H1 (cell line): ENCODE measurements around the gene MFSD2B. TPM values are rescaled to one million over a fixed set of nuclear protein-coding genes. Genes with fewer than 3 reads are reported as not detected.

Source experiments
- CTCF ChIA-PET: fragments of 300-600 bp; sonication (Branson Sonifier 250); formaldehyde crosslinking; loops from one replicate; lab custom pipeline; 2021; ENCODE audit not compliant: partially characterized antibody; lab: Charles Lee
- POLR2A ChIA-PET: fragments of 300-600 bp; sonication (Branson Sonifier 250); formaldehyde crosslinking; loops from one replicate; lab custom pipeline; 2021; ENCODE audit warnings: inconsistent platforms; ENCODE audit not compliant: partially characterized antibody; lab: Charles Lee
- DNase-seq, 2 experiments: peaks; one replicate each; pipeline versions ENCODE4 v3.0.0 to v3.0.0-alpha.2; 2010 to 2022; ENCODE audit warnings: low spot score in 2 of 2, low read depth in 1 of 2, mixed read lengths in 1 of 2
- FAIRE-seq: peaks from 2 replicates; lab custom pipeline; 2011; peaks lifted over from hg19 to GRCh38; lab: Jason Lieb, UNC
- H2AFZ ChIP-seq: 2 replicates; pipeline ENCODE4 v1.8.1; 2012; ENCODE audit warnings: low read length, inconsistent platforms
- H2AK5ac ChIP-seq: 2 replicates; pipeline ENCODE4 v1.6.1; 2013; ENCODE audit warnings: low read depth, low read length
- H2BK120ac ChIP-seq: replicated peaks from 2 replicates; pipeline ENCODE3; 2013; ENCODE audit warnings: low read depth, low read length, inconsistent platforms
- H2BK12ac ChIP-seq: 2 replicates; pipeline ENCODE4 v1.6.1; 2013; ENCODE audit warnings: low read depth, low read length
- H2BK15ac ChIP-seq: 2 replicates; pipeline ENCODE4 v1.6.1; 2013; ENCODE audit warnings: low read length
- H2BK20ac ChIP-seq: 2 replicates; pipeline ENCODE4 v1.6.1; 2013; ENCODE audit warnings: low read length
- H2BK5ac ChIP-seq: 2 replicates; pipeline ENCODE4 v1.6.1; 2013; ENCODE audit warnings: low read depth, low read length
- H3K14ac ChIP-seq: 2 replicates; pipeline ENCODE4 v1.6.1; 2013; ENCODE audit warnings: inconsistent platforms; ENCODE audit not compliant: insufficient read length
- H3K18ac ChIP-seq: 2 replicates; pipeline ENCODE4 v1.6.1; 2013; ENCODE audit warnings: low read length; ENCODE audit errors: extremely low read depth
- H3K23ac ChIP-seq: 2 replicates; pipeline ENCODE4 v1.6.1; 2013; ENCODE audit warnings: inconsistent platforms; ENCODE audit not compliant: insufficient read length
- H3K23me2 ChIP-seq: 2 replicates; pipeline ENCODE4 v1.6.1; 2013; ENCODE audit warnings: low read depth, low read length
- H3K27ac ChIP-seq: 2 replicates; pipeline ENCODE4 v1.6.1; 2011; ENCODE audit warnings: low read depth, low read length, inconsistent platforms
- H3K27me3 ChIP-seq, 4 experiments: replicated peaks in 1 of 4; 1 replicate in 1 of 4; 2 replicates in 3 of 4; pipeline versions ENCODE4 v1.6.1 to v1.8.1; 2011 to 2013; ENCODE audit warnings: low read length in 3 of 4, mild to moderate bottlenecking in 3 of 4, inconsistent platforms in 2 of 4, mixed read lengths in 2 of 4, moderate library complexity in 1 of 4; ENCODE audit not compliant: control insufficient read depth in 3 of 4, insufficient read depth in 3 of 4; ENCODE audit errors: extremely low read depth in 1 of 4
- H3K36me3 ChIP-seq, 4 experiments: 2 replicates each; pipeline versions ENCODE4 v1.6.1 to v1.8.1; 2011 to 2013; ENCODE audit warnings: mild to moderate bottlenecking in 4 of 4, low read length in 3 of 4, moderate library complexity in 2 of 4, control low read depth in 1 of 4, inconsistent platforms in 1 of 4; ENCODE audit not compliant: insufficient read depth in 4 of 4, control insufficient read depth in 2 of 4
- H3K4ac ChIP-seq: replicated peaks from 2 replicates; pipeline ENCODE3; 2013; ENCODE audit warnings: low read length, low read depth, mixed read lengths, inconsistent platforms; ENCODE audit not compliant: insufficient read length
- H3K4me1 ChIP-seq, 4 experiments: replicated peaks in 1 of 4; 1 replicate in 1 of 4; 2 replicates in 3 of 4; pipeline versions ENCODE4 v1.6.1 to v1.8.1; 2011 to 2013; ENCODE audit warnings: low read length in 3 of 4, inconsistent platforms in 2 of 4, mixed read lengths in 1 of 4; ENCODE audit not compliant: insufficient read depth in 4 of 4, control insufficient read depth in 3 of 4
- H3K4me2 ChIP-seq, 2 experiments: 2 replicates each; pipeline versions ENCODE4 v1.6.1 to v1.8.1; 2011 to 2013; ENCODE audit warnings: low read depth in 2 of 2, low read length in 2 of 2, control low read depth in 1 of 2, inconsistent platforms in 1 of 2, mild to moderate bottlenecking in 1 of 2; ENCODE audit not compliant: insufficient read depth in 1 of 2
- H3K4me3 ChIP-seq, 4 experiments: fragments of 200-600, 300-600 bp in 1 of 4; sonication (generic), shearing (Covaris generic), sonication (Bioruptor Twin) in 1 of 4; 2 replicates each; pipeline versions ENCODE4 v1.5.1 to v1.8.1; 2011 to 2016; ENCODE audit warnings: low read length in 4 of 4, low read depth in 3 of 4, control low read depth in 2 of 4, inconsistent platforms in 2 of 4, mild to moderate bottlenecking in 2 of 4, mixed read lengths in 1 of 4, moderate library complexity in 1 of 4; ENCODE audit not compliant: insufficient read depth in 2 of 4; ENCODE audit errors: extremely low read depth in 1 of 4
- H3K56ac ChIP-seq: replicated peaks from 2 replicates; pipeline ENCODE3; 2013; ENCODE audit warnings: low read depth, mild to moderate bottlenecking, mixed read lengths, low read length, inconsistent platforms; ENCODE audit not compliant: insufficient read length
- H3K79me1 ChIP-seq: 2 replicates; pipeline ENCODE4 v1.6.1; 2013; ENCODE audit warnings: low read depth, low read length, control low read depth
- H3K79me2 ChIP-seq, 2 experiments: 2 replicates each; pipeline versions ENCODE4 v1.6.1 to v1.8.1; 2012 to 2013; ENCODE audit warnings: low read length in 2 of 2, mild to moderate bottlenecking in 2 of 2, inconsistent platforms in 1 of 2; ENCODE audit not compliant: insufficient read depth in 2 of 2, control insufficient read depth in 1 of 2
- H3K9ac ChIP-seq, 4 experiments: replicated peaks in 1 of 4; 1 replicate in 1 of 4; 2 replicates in 3 of 4; pipeline versions ENCODE4 v1.6.1 to v1.8.1; 2011 to 2013; ENCODE audit warnings: low read depth in 3 of 4, low read length in 3 of 4, control low read depth in 2 of 4, mild to moderate bottlenecking in 2 of 4, moderate library complexity in 2 of 4, inconsistent platforms in 1 of 4; ENCODE audit errors: extremely low read depth in 1 of 4
- H3K9me3 ChIP-seq, 2 experiments: 2 replicates each; pipeline versions ENCODE4 v1.6.1 to v1.8.1; 2012 to 2013; ENCODE audit warnings: mild to moderate bottlenecking in 2 of 2, moderate library complexity in 2 of 2, control low read depth in 1 of 2, inconsistent platforms in 1 of 2, low read depth in 1 of 2, low read length in 1 of 2, mixed read lengths in 1 of 2; ENCODE audit not compliant: insufficient read depth in 2 of 2
- H4K20me1 ChIP-seq, 2 experiments: replicated peaks in 1 of 2; 2 replicates each; pipeline versions ENCODE3 to v1.8.1; 2011 to 2013; ENCODE audit warnings: inconsistent platforms in 2 of 2, low read length in 2 of 2, mild to moderate bottlenecking in 1 of 2; ENCODE audit not compliant: insufficient read depth in 2 of 2, control insufficient read depth in 1 of 2
- H4K5ac ChIP-seq: 2 replicates; pipeline ENCODE4 v1.6.1; 2013; ENCODE audit warnings: low read length, low read depth, mixed read lengths, inconsistent platforms; ENCODE audit not compliant: insufficient read length
- H4K8ac ChIP-seq: 2 replicates; pipeline ENCODE4 v1.8.0; 2013; ENCODE audit warnings: mild to moderate bottlenecking, moderate library complexity, low read length, inconsistent platforms; ENCODE audit not compliant: insufficient read depth; ENCODE audit errors: extremely low read depth
- H4K91ac ChIP-seq: replicated peaks from 2 replicates; pipeline ENCODE3; 2013; ENCODE audit warnings: low read length, mixed read lengths, inconsistent platforms; ENCODE audit not compliant: insufficient read length
- ATF2 ChIP-seq: IDR thresholded peaks from 2 replicates; pipeline ENCODE4 v1.6.1; 2012; ENCODE audit warnings: low read length, inconsistent platforms
- KDM5A ChIP-seq: fragments of 200-600 bp; IDR thresholded peaks from 2 replicates; pipeline ENCODE4 v1.7.1; 2012; ENCODE audit warnings: mild to moderate bottlenecking, low read length, inconsistent platforms, mixed read lengths
- WGBS, 2 experiments: shearing (Covaris generic) in 1 of 2; methylation state at CpG; one replicate each; pipeline versions ENCODE4 v1.1.6 to v1.1.7; 2013 to 2015; ENCODE audit warnings: low lambda C conversion rate in 2 of 2, mixed read lengths in 2 of 2, inconsistent platforms in 1 of 2, low coverage in 1 of 2, missing lambda C conversion rate in 1 of 2; ENCODE audit not compliant: insufficient replicate concordance in 2 of 2, insufficient coverage in 1 of 2, insufficient read length in 1 of 2; ENCODE audit errors: extremely low coverage in 1 of 2, missing lambda C conversion rate in 1 of 2; 5-methylcytosine and 5-hydroxymethylcytosine counted together
- polyA plus RNA-seq, 7 experiments: library from polyadenylated mRNA; depleted of rRNA in 3 of 7; stranded (reverse) in 5 of 7; unstranded in 2 of 7; fragments of >200 nt in 5 of 7; fragments of 200-250 nt in 2 of 7; gene quantifications; 1 replicate in 5 of 7; 2 replicates in 1 of 7; 4 replicates in 1 of 7; pipeline versions ENCODE4 v1.2.1 to v1.2.3, GENCODE V29; 2011 to 2013; ENCODE audit warnings: missing spikeins in 2 of 7, mixed read lengths in 2 of 7
- total RNA-seq: library from RNA; stranded (reverse); fragmentation: NEBNext Ultra II Directional; extraction: Animal tissue kit (Norgen Biotek cat#: 25700); gene quantifications from 2 replicates; pipeline ENCODE4 v1.2.1, GENCODE V29; 2021

MFSD2B gene
- total and polyA plus RNA-seq, 2 of the 8 experiments (the other 6 are each of a cell fraction or from before 2014, with no cell fraction given): 0.33 to 0.48 TPM

GRCh38 chr2:24038786-24039499 is 29.1 kb downstream of the MFSD2B start:
- Histone ChIP-seq H3K4ac (no peak overlapping the region), H3K4me1 (no peaks in the 10 kb centered on the region), H4K91ac (no peak overlapping the region), H3K14ac (no peak overlapping the region), H2BK120ac (no peak overlapping the region)
- WGBS, 2 experiments: 88% methylated on average over 9 of the region's 9 CpGs; no CpG with 5 or more reads in 1 of the 2 experiments
- TF ChIP-seq KDM5A: no peak
- no peak for TF ChIP-seq ATF2
- TF ChIP-seq, all 59 proteins: peak for 0
- peaks cover 0 to 4% of the 10 kb centered on the region in 2 experiments for H4K20me1 ChIP-seq
- H2AK5ac ChIP-seq: no peak overlapping the region
- H2AFZ ChIP-seq: no peak overlapping the region
- no peak overlapping the region for H3K4me2 ChIP-seq
- no peak overlapping the region for H2BK5ac ChIP-seq
- no peak overlapping the region for H3K4me3 ChIP-seq
- ChIA-PET CTCF (no interaction called here), POLR2A (no interaction called here)
- no peak overlapping the region for H2BK12ac ChIP-seq
- H3K79me1 ChIP-seq: peaks cover 2% of the 10 kb centered on the region; the same call in 1 of the 2 replicates
- no peak overlapping the region for H3K9ac ChIP-seq
- H2BK20ac ChIP-seq: no peak overlapping the region
- peaks cover 15 to 34% (median 19%) of the 10 kb centered on the region in 4 experiments for H3K36me3 ChIP-seq
- H4K5ac ChIP-seq: no peak overlapping the region
- no peak overlapping the region for H3K23ac ChIP-seq
- no peak overlapping the region for H3K27ac ChIP-seq
- no peak overlapping the region for H3K56ac ChIP-seq
- no peaks in the 10 kb centered on the region for H3K23me2 ChIP-seq
- DNase-seq: no peak
- peaks cover 0 to 46% of the 10 kb centered on the region in 2 experiments; a peak in 2 of 4 replicates for H3K79me2 ChIP-seq
- FAIRE-seq: no peak
- no peak overlapping the region for H2BK15ac ChIP-seq
- H3K27me3 ChIP-seq: no peaks in the 10 kb centered on the region
- no peak overlapping the region for H4K8ac ChIP-seq
- no peak overlapping the region for H3K18ac ChIP-seq
- no peaks in the 10 kb centered on the region for H3K9me3 ChIP-seq
